Chondrocyte (in vitro differentiated cells): ENCODE measurements around the gene CYP4A22. TPM values are rescaled to one million over a fixed set of nuclear protein-coding genes. Genes with fewer than 3 reads are reported as not detected.

Source experiments
- DNase-seq: peaks from one replicate; pipeline ENCODE4 v3.0.0; 2021; ENCODE audit warnings: mixed read lengths, low spot score
- H3K27ac Mint-ChIP-seq: one replicate; pipeline ENCODE4 v1.8.0; 2021; ENCODE audit warnings: mild to moderate bottlenecking, moderate library complexity, mixed read lengths; ENCODE audit not compliant: unreplicated experiment
- H3K27me3 Mint-ChIP-seq: 2 replicates; pipeline ENCODE4 v1.8.0; 2021; ENCODE audit warnings: low read depth, mixed read lengths
- H3K36me3 Mint-ChIP-seq: 2 replicates; pipeline ENCODE4 v1.8.0; 2021; ENCODE audit warnings: low read depth, mixed read lengths
- H3K4me1 Mint-ChIP-seq: 2 replicates; pipeline ENCODE4 v1.8.0; 2021; ENCODE audit warnings: low read depth, mild to moderate bottlenecking, mixed read lengths
- H3K4me3 Mint-ChIP-seq: one replicate; pipeline ENCODE4 v1.8.0; 2021; ENCODE audit warnings: mild to moderate bottlenecking, moderate library complexity, mixed read lengths; ENCODE audit not compliant: unreplicated experiment
- H3K9me3 Mint-ChIP-seq: 2 replicates; pipeline ENCODE4 v1.8.0; 2021; ENCODE audit warnings: low read depth, mixed read lengths
- total RNA-seq: library from RNA; stranded (reverse); gene quantifications from 3 replicates; pipeline ENCODE4 v1.2.1, GENCODE V29; 2021
- TF ChIP-seq, protein P1 (sequence below): fragments of 200-600 bp; sonication (generic); IDR thresholded peaks from 2 replicates; pipeline ENCODE4 v1.5.0; 2021; ENCODE audit warnings: antibody characterized with exemption, mild to moderate bottlenecking, moderate library complexity

The CYP4A22 gene
- total RNA-seq, 1 donor from 2014 or later = not detected

GRCh38 chr1:47196622-47197021 is 59.4 kb downstream of the CYP4A22 start:
- Mint-ChIP-seq H3K9me3 (no peaks in the 10 kb centered on the region), H3K27me3 (peaks cover 28% of the 10 kb centered on the region), H3K27ac (no peak overlapping the region), H3K36me3 (no peaks in the 10 kb centered on the region), H3K4me1 (peaks cover 16% of the 10 kb centered on the region), H3K4me3 (no peak overlapping the region)
- no peak for DNase-seq
- TF ChIP-seq, protein P1, sequence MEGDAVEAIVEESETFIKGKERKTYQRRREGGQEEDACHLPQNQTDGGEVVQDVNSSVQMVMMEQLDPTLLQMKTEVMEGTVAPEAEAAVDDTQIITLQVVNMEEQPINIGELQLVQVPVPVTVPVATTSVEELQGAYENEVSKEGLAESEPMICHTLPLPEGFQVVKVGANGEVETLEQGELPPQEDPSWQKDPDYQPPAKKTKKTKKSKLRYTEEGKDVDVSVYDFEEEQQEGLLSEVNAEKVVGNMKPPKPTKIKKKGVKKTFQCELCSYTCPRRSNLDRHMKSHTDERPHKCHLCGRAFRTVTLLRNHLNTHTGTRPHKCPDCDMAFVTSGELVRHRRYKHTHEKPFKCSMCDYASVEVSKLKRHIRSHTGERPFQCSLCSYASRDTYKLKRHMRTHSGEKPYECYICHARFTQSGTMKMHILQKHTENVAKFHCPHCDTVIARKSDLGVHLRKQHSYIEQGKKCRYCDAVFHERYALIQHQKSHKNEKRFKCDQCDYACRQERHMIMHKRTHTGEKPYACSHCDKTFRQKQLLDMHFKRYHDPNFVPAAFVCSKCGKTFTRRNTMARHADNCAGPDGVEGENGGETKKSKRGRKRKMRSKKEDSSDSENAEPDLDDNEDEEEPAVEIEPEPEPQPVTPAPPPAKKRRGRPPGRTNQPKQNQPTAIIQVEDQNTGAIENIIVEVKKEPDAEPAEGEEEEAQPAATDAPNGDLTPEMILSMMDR = no peak

DNA sequence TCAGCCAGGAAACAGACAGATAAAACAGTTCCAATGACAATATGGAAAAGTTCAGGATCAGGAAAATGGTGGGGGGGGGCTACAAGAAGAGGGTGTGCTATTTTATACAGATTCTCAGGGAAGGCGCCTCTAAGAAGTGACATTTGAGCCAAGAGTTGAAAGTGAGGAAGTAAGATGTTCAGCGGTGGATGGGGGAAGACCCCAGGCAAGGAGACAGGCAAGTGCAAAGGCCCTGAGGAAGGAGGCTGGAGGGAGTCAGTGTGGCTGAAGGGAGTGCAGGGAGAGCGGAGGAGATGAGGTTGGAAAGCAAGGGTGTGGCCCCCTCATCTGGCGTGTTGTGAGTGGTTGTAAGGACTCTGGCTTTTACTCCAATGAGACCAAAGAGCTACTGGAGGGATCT is 61.0 kb downstream of the CYP4A22 start:
- no peak overlapping the region for H3K4me3 Mint-ChIP-seq
- TF ChIP-seq, protein P1 = no peak
- peaks cover 5% of the 10 kb centered on the region for H3K4me1 Mint-ChIP-seq
- H3K9me3 Mint-ChIP-seq = peaks cover 3% of the 10 kb centered on the region
- no peaks in the 10 kb centered on the region for H3K36me3 Mint-ChIP-seq
- peaks cover 28% of the 10 kb centered on the region for H3K27me3 Mint-ChIP-seq
- DNase-seq = no peak
- H3K27ac Mint-ChIP-seq = no peak overlapping the region

Other genes starting within 250 kb of the CYP4A22 start
- gene CYP4A11, start 196.0 kb upstream of the CYP4A22 start, total RNA-seq = not detected in 3 replicates
- gene CYP4X1, start 113.8 kb upstream of the CYP4A22 start, total RNA-seq = 1.0 to 1.1 TPM (median 1.1 TPM) in 3 replicates
- gene CYP4Z1, start 70.2 kb upstream of the CYP4A22 start, total RNA-seq = not detected in 3 replicates
- not detected in 3 replicates for gene PDZK1IP1, start 52.6 kb downstream of the CYP4A22 start, total RNA-seq
- gene TAL1, start 94.8 kb downstream of the CYP4A22 start, total RNA-seq = 0.10 TPM in 2 of 3 replicates, not detected in the other
- 5.0 to 6.9 TPM (median 5.2 TPM) in 3 replicates for gene STIL, start 176.7 kb downstream of the CYP4A22 start, total RNA-seq
- 135 to 142 TPM (median 136 TPM) in 3 replicates for gene CMPK1, start 196.3 kb downstream of the CYP4A22 start, total RNA-seq